HepG2 (cell line): ENCODE measurements around the gene KIAA1217. TPM values are rescaled to one million over a fixed set of nuclear protein-coding genes. Genes with fewer than 3 reads are reported as not detected.

Source experiments
- ATAC-seq: fragments of 200-7000 bp; cut with Tn5 transposase; 3 replicates; pipeline ENCODE4 v1.9.1; 2020; ENCODE audit warnings: mild to moderate bottlenecking, moderate library complexity
- BruUV-seq: library from RNA; stranded (reverse); fragments of 400-500 nt; replicated peaks from 2 replicates; lab custom pipeline; 2021; lab: Mats Ljungman, UMichigan
- CTCF ChIA-PET: fragments of 300-600 bp; formaldehyde crosslinking; extraction: SDS; loops from one replicate; lab custom pipeline; 2021; ENCODE audit warnings: low total read pairs, inconsistent platforms, low intra/inter-chr PET ratio; lab: Yijun Ruan, JAX
- POLR2A ChIA-PET: fragments of 350-600 bp; sonication (Branson Sonifier 250); formaldehyde crosslinking; loops from one replicate; lab custom pipeline; 2020; ENCODE audit warnings: antibody characterized with exemption, inconsistent platforms; lab: Yijun Ruan, JAX
- DNase-seq: peaks from one replicate; pipeline ENCODE4 v3.0.0-alpha.2; 2015; ENCODE audit warnings: low spot score
- FAIRE-seq: peaks from 3 replicates; lab custom pipeline; 2011; peaks lifted over from hg19 to GRCh38; lab: Jason Lieb, UNC
- H2AFZ ChIP-seq: one replicate; pipeline ENCODE4 v1.6.1; 2011; ENCODE audit warnings: low read length, inconsistent platforms
- H3K27ac ChIP-seq: fragments of 300-600 bp; 3 replicates; pipeline ENCODE4 v1.8.0; 2011; ENCODE audit warnings: mixed run types, mild to moderate bottlenecking, mixed read lengths, low read length, inconsistent platforms; ENCODE audit not compliant: insufficient read depth; ENCODE audit errors: extremely low read length
- H3K27me3 ChIP-seq, 2 experiments: fragments of 200-600 bp in 1 of 2; 2 replicates in 1 of 2; 3 replicates in 1 of 2; pipeline versions ENCODE4 v1.6.0 to v1.8.0; 2011; ENCODE audit warnings: low read length in 2 of 2, mild to moderate bottlenecking in 2 of 2, moderate library complexity in 2 of 2, inconsistent platforms in 1 of 2; ENCODE audit not compliant: insufficient read depth in 2 of 2, control insufficient read depth in 1 of 2
- H3K36me3 ChIP-seq, 2 experiments: fragments of 200-600 bp in 1 of 2; replicated peaks in 1 of 2; 2 replicates in 1 of 2; 3 replicates in 1 of 2; pipeline versions ENCODE4 v1.5.1 to v1.8.0; 2011; ENCODE audit warnings: low read length in 2 of 2, inconsistent platforms in 1 of 2; ENCODE audit not compliant: insufficient read depth in 2 of 2, control insufficient read depth in 1 of 2
- H3K4me1 ChIP-seq: 2 replicates; pipeline ENCODE4 v1.5.1; 2012; ENCODE audit warnings: low read length, inconsistent platforms; ENCODE audit not compliant: insufficient read depth
- H3K4me2 ChIP-seq: 2 replicates; pipeline ENCODE4 v1.6.0; 2011; ENCODE audit warnings: low read depth, low read length, inconsistent platforms
- H3K4me3 ChIP-seq, 3 experiments: fragments of 200-600 bp in 1 of 3; sonication (generic), shearing (Covaris generic) in 1 of 3; replicated peaks in 1 of 3; 2 replicates each; pipeline ENCODE4 v1.5.1; 2011 to 2016; ENCODE audit warnings: low read length in 3 of 3, inconsistent platforms in 2 of 3, low read depth in 2 of 3, mild to moderate bottlenecking in 2 of 3, control low read depth in 1 of 3, mixed read lengths in 1 of 3; ENCODE audit not compliant: insufficient read depth in 1 of 3
- H3K79me2 ChIP-seq: one replicate; pipeline ENCODE4 v1.6.1; 2011; ENCODE audit warnings: low read length, inconsistent platforms; ENCODE audit not compliant: insufficient read depth
- H3K9ac ChIP-seq: 2 replicates; pipeline ENCODE4 v1.6.0; 2011; ENCODE audit warnings: mild to moderate bottlenecking, low read depth, low read length, inconsistent platforms; ENCODE audit not compliant: insufficient read depth
- H3K9me3 ChIP-seq: 2 replicates; pipeline ENCODE4 v1.5.1; 2012; ENCODE audit warnings: mild to moderate bottlenecking, low read length
- H4K20me1 ChIP-seq: 2 replicates; pipeline ENCODE4 v1.6.0; 2011; ENCODE audit warnings: inconsistent platforms, mild to moderate bottlenecking, low read length, moderate library complexity; ENCODE audit not compliant: insufficient read depth
- ARID5B ChIP-seq: IDR thresholded peaks from 2 replicates; pipeline ENCODE4 v1.4.0; 2020; ENCODE audit warnings: mild to moderate bottlenecking, missing genetic modification reagents
- CEBPB ChIP-seq: IDR thresholded peaks from 2 replicates; pipeline ENCODE4 v1.6.1; 2011; ENCODE audit warnings: low read depth, low read length, improper control_type of control experiment, borderline replicate concordance
- CEBPG ChIP-seq: IDR thresholded peaks from 2 replicates; pipeline ENCODE4 v1.6.1; 2016
- HIVEP1 ChIP-seq: sonication (generic); formaldehyde crosslinking; IDR thresholded peaks from 2 replicates; pipeline ENCODE4 v1.4.0; 2020; ENCODE audit warnings: mild to moderate bottlenecking, missing genetic modification reagents
- HOXA3 ChIP-seq: sonication (generic); formaldehyde crosslinking; IDR thresholded peaks from 2 replicates; pipeline ENCODE4 v1.5.0; 2020; ENCODE audit warnings: missing genetic modification reagents
- LRRFIP1 ChIP-seq: sonication (generic); formaldehyde crosslinking; conservative IDR thresholded peaks from 2 replicates; pipeline ENCODE4 v1.4.0; 2020; ENCODE audit warnings: missing genetic modification reagents
- MTF1 ChIP-seq: sonication (generic); formaldehyde crosslinking; IDR thresholded peaks from 2 replicates; pipeline ENCODE4 v1.5.0; 2020; ENCODE audit warnings: missing genetic modification reagents
- NAIF1 ChIP-seq: sonication (generic); formaldehyde crosslinking; IDR thresholded peaks from 2 replicates; pipeline ENCODE4 v1.5.0; 2020; ENCODE audit warnings: mild to moderate bottlenecking, missing genetic modification reagents, borderline replicate concordance
- SOX5 ChIP-seq: IDR thresholded peaks from 2 replicates; pipeline ENCODE4 v1.6.1; 2016; ENCODE audit warnings: borderline replicate concordance
- ZFY ChIP-seq: sonication (generic); formaldehyde crosslinking; IDR thresholded peaks from 2 replicates; pipeline ENCODE4 v1.4.0; 2020; ENCODE audit warnings: missing genetic modification reagents
- ZNF142 ChIP-seq: sonication (generic); formaldehyde crosslinking; IDR thresholded peaks from 2 replicates; pipeline ENCODE4 v1.4.0; 2020; ENCODE audit warnings: missing genetic modification reagents
- ZNF207 ChIP-seq: fragments of 450-650 bp; IDR thresholded peaks from 2 replicates; pipeline ENCODE4 v1.6.1; 2016; ENCODE audit warnings: antibody characterized with exemption, borderline replicate concordance
- ZNF549 ChIP-seq: sonication (generic); formaldehyde crosslinking; IDR thresholded peaks from 2 replicates; pipeline ENCODE4 v1.5.0; 2020; ENCODE audit warnings: missing genetic modification reagents
- ZNF724P ChIP-seq: sonication (generic); formaldehyde crosslinking; IDR thresholded peaks from 2 replicates; pipeline ENCODE4 v1.8.0; 2022; ENCODE audit warnings: missing genetic modification reagents, borderline replicate concordance
- ZSCAN21 ChIP-seq: sonication (generic); formaldehyde crosslinking; IDR thresholded peaks from 2 replicates; pipeline ENCODE4 v1.8.0; 2022; ENCODE audit warnings: mild to moderate bottlenecking, missing genetic modification reagents, moderate library complexity, borderline replicate concordance
- WGBS: methylation state at CpG from one replicate; pipeline ENCODE4 v1.1.6; 2017; ENCODE audit warnings: low lambda C conversion rate; 5-methylcytosine and 5-hydroxymethylcytosine counted together
- in situ Hi-C: cut with HindIII; loops from 2 replicates; pipeline ENCODE4 v1.10.0; 2017; ENCODE audit warnings: low pct_unique_long_range_greater_than_20kb; ENCODE audit not compliant: extremely low pct_ligation_motif_present
- intact Hi-C: fragments of 100-400 bp; cut with micrococcal nuclease; formaldehyde crosslinking; loops from one replicate; pipeline ENCODE4 v1.10.0; 2022; ENCODE audit not compliant: unreplicated experiment
- polyA plus RNA-seq, 8 experiments: library from polyadenylated mRNA; depleted of rRNA in 3 of 8; stranded (reverse) in 7 of 8; unstranded in 1 of 8; fragments of >200 nt; fragmentation: Illumina TruSeq in 4 of 8; extraction: Trizol in 4 of 8; gene quantifications; 2 replicates each; pipeline versions ENCODE4 v1.2.1 to v1.2.3, GENCODE V29; 2011 to 2016; ENCODE audit warnings: low read depth in 4 of 8, missing spikeins in 1 of 8, mixed read lengths in 1 of 8; ENCODE audit not compliant: insufficient read depth in 1 of 8
- total RNA-seq, 5 experiments: library from RNA; depleted of rRNA; stranded (reverse); fragments of >200 nt; fragmentation: Illumina TruSeq; extraction: Trizol; gene quantifications; 2 replicates each; pipeline ENCODE4 v1.2.3, GENCODE V29; 2016; ENCODE audit warnings: low read depth in 1 of 5

Gene KIAA1217
- total and polyA plus RNA-seq, 2 of the 13 experiments (the other 11 are each of a cell fraction or from before 2014, with no cell fraction given), result 4.6 to 10.9 TPM

- Histone ChIP-seq H3K27ac (no peak overlapping the region), H3K9me3 (no peaks in the 10 kb centered on the region), H3K4me2 (no peak overlapping the region), H3K79me2 (no peaks in the 10 kb centered on the region), H4K20me1 (no peaks in the 10 kb centered on the region), H3K27me3 (no peaks in the 10 kb centered on the region), H3K4me1 (peaks cover 16% of the 10 kb centered on the region), H3K4me3 (no peak overlapping the region), H3K36me3 (peaks cover 5 to 19% of the 10 kb centered on the region in 2 experiments), H2AFZ (no peak overlapping the region), H3K9ac (no peak overlapping the region)
- ChIA-PET CTCF (no interaction called here), POLR2A (no interaction called here)
- ATAC-seq (no peak), DNase-seq (no peak), FAIRE-seq (no peak)
- BruUV-seq, result no TSS peak
- 93% methylated on average over 5 of the region's 5 CpGs for WGBS
- intact Hi-C loops (no loop called here), in situ Hi-C loops (no loop called here)
- no peak for TF ChIP-seq ZFY (CRISPR knock-in tag)
- TF ChIP-seq ZNF724P (CRISPR knock-in tag), result no peak
- TF ChIP-seq MTF1 (CRISPR knock-in tag), result no peak
- no peak for TF ChIP-seq NAIF1 (CRISPR knock-in tag)
- no peak for TF ChIP-seq HOXA3 (CRISPR knock-in tag)
- no peak for TF ChIP-seq CEBPG (CRISPR knock-in tag)
- TF ChIP-seq ZNF142, result no peak
- TF ChIP-seq ARID5B (CRISPR knock-in tag), result no peak
- TF ChIP-seq HIVEP1 (CRISPR knock-in tag), result no peak
- TF ChIP-seq ZSCAN21 (CRISPR knock-in tag), result no peak
- TF ChIP-seq CEBPB, result no peak
- TF ChIP-seq ZNF207, result no peak
- TF ChIP-seq SOX5 (CRISPR knock-in tag), result no peak
- TF ChIP-seq ZNF549 (CRISPR knock-in tag), result no peak
- TF ChIP-seq LRRFIP1, result no peak
Observed at GRCh38 chr10:24437302-24437701, 228.4 kb downstream of the KIAA1217 start.
